Measurements from ENCODE around the gene SPINK4.

GRCh38 chr9:33263131-33264002 lies 23.4 kb downstream of the SPINK4 start:
- TF ChIP-seq CBFB (CRISPR knock-in tag; IDR thresholded peaks at IDR 0.05; ENCODE audit: low read depth) = no peak
- TF ChIP-seq EMX1 (CRISPR knock-in tag; IDR thresholded peaks at IDR 0.05) = no peak
- TF ChIP-seq CTCF (IDR thresholded peaks at IDR 0.05) = no peak
- TF ChIP-seq ZNF281 (CRISPR knock-in tag; IDR thresholded peaks at IDR 0.05) = no peak
- TF ChIP-seq KAT7 (CRISPR knock-in tag; IDR thresholded peaks at IDR 0.05; ENCODE audit: borderline replicate concordance) = no peak
- TF ChIP-seq FOXJ3 (CRISPR knock-in tag; IDR thresholded peaks at IDR 0.05; ENCODE audit: borderline replicate concordance) = no peak
- TF ChIP-seq ETV6 (CRISPR knock-in tag; IDR thresholded peaks at IDR 0.05) = no peak
- TF ChIP-seq MAX (CRISPR knock-in tag; IDR thresholded peaks at IDR 0.05) = no peak
- TF ChIP-seq SMAD3 (CRISPR knock-in tag; IDR thresholded peaks at IDR 0.05; ENCODE audit: borderline replicate concordance) = no peak
- no peak for TF ChIP-seq STAT6 (CRISPR knock-in tag; conservative IDR thresholded peaks at IDR 0.05; ENCODE audit: low read depth)
- no peak for TF ChIP-seq JUN (CRISPR knock-in tag; IDR thresholded peaks at IDR 0.05)
- TF ChIP-seq, protein P1, sequence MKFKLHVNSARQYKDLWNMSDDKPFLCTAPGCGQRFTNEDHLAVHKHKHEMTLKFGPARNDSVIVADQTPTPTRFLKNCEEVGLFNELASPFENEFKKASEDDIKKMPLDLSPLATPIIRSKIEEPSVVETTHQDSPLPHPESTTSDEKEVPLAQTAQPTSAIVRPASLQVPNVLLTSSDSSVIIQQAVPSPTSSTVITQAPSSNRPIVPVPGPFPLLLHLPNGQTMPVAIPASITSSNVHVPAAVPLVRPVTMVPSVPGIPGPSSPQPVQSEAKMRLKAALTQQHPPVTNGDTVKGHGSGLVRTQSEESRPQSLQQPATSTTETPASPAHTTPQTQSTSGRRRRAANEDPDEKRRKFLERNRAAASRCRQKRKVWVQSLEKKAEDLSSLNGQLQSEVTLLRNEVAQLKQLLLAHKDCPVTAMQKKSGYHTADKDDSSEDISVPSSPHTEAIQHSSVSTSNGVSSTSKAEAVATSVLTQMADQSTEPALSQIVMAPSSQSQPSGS (CRISPR knock-in tag; IDR thresholded peaks at IDR 0.05; ENCODE audit: borderline replicate concordance, low read depth) = no peak
- no peak for TF ChIP-seq TP53 (CRISPR knock-in tag; IDR thresholded peaks at IDR 0.05)
